Measurements from ENCODE around the gene PLCB1.
"Not testable (repeated sequence)": the region's sequence is repeated elsewhere in the genome, so short reads cannot be mapped to it uniquely, and the experiment has no call there.

PLCB1 gene

DNA sequence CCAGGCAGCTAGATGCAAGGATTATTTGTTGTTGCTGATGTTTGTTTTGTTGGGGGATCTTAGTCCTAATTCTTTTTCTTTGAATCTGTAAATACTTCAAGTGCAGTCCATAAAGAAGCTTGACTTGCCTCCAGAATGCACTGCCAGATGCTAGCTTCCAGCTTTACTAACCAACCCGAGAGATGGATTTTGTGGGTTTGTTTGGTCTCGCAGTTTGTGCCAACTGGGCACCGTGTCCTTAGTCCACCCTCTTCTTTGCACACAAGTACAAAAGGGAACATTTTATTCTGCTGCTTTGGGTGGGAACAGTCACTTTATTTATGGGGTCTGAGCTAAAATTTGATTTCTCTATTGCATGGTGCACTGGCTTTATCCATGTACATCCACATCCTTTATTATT lies 212.0 kb downstream of the PLCB1 start:
- no peak for DNase-seq

DNA sequence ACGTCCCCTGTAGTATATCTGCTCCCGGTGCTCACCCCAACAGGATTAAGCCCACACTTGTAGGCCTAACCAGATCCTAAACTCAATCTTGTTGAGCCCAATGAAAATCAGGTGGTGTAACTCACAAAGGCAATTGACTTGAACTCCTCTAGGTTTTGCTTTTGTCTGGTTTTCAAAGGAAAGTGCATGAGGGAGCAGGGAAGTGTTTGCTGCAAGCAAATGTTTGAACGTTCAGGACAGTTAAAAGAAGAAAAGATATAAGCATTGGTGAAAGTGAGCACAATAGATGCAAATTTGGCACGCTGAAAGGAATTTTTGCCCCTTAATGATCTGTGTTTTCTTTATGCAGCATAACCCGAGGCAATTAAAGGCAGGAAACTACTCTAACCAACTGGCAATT lies 212.6 kb downstream of the PLCB1 start:
- no peak for DNase-seq

DNA sequence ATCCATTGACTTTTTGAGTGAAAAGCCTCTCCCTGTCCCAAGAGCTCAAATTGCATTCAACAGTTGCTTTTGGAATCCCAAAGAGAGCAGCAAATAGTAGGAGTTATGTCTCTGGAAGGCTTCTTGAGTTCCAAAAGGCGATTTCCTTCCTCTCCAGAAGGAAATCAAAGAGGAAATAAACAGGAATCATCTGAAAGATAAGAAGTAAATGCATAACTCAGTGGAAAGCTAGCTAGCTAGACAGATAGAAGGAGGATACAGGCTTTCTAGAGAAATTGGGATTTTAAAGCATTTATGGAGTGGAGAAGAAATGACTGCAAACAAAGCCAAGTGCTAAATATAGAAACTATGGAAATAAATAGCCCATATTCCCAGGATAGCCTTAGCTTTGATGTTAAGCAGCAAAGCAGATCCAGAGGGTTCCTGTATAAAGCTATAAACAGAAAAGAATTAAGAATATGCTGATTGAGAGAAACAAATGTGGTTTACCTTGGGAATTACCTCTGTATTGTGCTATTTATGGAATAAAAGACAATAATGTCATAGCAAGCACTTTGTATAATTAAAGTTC lies 214.7 kb downstream of the PLCB1 start:
- no peak for DNase-seq

DNA sequence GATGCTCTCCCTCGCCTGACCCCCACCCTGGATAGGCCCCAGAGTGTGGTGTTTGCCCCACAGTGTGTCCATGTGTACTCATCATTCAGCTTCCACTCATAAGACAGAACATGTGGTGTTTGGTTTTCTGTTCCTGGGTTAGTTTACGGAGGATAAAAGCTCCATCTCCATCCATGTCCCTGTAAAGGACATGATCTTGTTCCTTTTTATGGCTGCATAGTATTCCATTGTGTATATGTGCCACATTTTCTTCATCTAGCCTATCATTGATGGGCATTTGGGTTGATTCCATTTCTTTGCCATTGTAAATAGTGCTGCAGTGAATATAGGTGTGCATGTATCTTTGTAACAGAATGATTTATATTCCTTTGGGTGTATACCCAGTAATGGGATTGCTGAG lies 218.2 kb downstream of the PLCB1 start:
- DNase-seq, result not testable (repeated sequence)

DNA sequence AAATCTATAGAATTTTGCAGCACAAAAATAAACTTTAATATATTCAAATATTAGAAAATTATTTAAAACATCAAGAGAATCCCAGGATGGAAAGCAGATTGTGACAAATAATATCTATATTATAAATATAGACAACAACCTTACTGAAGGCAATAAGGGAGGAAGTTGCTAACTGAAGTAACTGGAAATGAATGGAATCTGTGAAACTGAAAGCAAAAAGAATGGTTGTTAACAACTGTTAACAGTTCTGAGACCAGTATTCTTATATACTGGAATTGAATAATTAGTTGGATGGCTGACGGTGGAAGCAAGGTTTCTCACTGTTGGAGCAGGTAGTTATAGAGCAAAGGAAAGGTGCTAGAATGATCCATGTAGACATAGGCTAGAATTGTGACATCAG lies 220.4 kb downstream of the PLCB1 start:
- DNase-seq, result no peak

DNA sequence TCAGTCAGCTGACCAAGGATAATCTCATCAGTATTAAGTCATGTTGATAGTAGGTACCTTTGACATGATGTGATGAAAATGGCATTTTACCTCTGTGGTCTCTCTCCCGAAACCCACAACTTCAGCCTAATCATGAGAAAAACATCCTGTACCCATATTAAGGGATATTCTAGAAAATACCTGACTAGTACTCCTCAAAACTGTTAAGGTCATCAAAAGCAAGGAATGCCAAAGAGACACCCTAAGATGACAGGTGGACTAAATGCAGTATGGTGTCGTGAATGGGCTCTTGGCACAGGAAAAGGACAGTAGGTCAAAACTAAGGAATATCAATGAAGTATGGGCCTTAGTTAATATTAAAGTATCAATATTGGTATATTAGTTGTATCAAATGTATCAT lies 221.4 kb downstream of the PLCB1 start:
- no peak for DNase-seq

DNA sequence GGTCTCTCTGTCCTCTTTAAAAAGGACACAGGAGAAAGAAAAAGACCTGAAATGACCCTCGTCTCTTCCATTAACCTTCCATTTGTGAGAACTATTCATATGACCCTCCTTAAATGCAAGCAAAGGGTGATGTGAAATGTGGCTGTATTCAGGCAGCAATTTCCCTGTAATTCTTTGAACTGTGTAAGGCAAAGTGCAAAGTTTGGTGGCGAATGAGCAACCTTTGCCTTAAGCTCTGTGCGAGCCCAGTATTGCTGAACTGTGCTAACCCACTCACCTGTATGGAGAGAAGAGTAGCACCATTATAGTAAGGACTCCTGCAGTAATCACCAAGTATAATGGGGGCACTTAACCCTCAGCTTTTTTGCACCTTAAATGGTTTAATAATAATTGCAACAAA lies 223.4 kb downstream of the PLCB1 start:
- DNase-seq, result no peak

DNA sequence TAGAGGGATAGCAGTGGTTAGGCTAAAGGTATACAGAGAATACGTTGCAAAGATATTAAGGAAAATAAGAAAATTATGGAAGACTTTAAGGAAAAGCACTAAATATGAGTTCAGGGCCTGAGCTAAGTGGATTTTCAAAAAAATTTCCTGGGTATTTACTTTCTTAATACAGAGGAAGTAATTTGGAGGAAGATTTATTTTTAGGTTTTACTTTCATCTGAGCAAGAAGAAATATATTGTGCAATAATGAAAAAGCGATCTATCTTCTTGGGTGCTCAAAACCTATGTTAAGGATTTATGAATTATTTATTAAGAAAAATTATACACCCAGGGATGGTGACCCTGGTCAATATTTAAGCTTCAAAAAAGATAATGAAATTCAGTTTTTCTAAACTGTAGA lies 224.7 kb downstream of the PLCB1 start:
- no peak for DNase-seq

DNA sequence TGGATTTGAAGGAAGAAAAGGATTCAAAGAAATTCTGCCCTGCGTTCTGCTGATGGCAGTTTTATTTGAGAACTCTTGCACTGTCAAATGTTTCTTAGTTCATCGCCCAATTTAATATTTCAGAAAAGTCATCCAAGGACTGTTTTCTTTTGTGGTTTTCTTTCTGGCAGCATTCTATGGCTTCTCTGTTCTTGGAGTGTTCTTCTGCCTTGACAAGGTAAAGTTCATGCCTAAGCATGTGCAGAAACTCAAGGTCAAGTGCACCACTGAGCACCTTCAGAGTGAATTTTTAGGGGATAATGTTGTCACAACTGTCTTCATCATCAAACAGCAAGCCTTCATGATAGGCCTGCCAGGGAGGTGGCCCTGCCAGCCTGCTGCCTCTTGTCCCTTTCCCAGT lies 225.6 kb downstream of the PLCB1 start:
- no peak for DNase-seq

DNA sequence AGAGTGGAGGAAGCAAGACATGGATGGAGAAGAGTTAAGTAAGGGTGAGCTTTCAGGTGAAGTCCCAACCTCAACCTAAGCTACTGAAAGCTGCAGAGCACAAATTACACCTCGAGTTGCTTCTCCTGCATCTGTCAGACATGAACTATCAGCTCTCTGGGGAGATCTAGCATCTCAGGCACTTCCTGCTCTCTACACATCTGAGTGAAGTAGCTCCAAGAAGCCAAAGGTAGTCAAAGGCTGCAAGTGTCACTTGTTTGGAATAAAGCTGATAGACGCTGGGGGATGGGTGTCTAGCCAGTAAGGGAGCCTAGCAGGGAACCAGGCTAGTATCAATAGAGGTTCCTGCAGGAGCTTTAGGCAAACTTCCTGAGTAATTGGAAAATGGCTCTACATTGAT lies 228.0 kb downstream of the PLCB1 start:
- no peak for DNase-seq

DNA sequence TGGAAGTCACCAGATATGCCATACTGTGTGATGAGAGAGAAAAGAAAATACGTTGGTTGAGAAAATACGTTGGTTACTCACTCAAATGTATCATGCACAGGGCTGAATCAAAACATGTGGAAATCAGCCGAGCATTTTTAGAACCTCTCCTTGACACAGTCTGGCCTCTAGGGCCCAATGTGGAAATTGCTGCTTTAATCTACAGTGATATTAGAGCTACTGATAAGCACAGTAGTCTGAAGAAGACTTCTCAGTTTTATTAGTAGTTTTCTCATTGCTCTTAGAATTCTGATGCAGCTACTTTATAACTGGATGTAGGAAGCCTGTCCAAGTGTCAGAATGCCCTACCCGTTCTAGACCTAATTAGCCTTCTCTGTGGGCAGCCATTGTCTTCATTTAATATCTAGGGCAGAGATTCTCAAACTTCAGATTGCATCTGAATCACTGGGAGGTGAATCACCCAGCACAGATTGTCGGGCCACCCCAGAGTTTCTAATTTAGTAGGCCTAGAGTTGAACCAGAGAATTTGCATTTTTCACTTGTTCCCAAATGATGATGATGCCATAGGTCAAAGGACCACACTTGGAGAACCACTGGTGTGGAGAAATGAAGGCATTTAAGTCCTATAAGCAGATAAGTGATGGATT lies 229.1 kb downstream of the PLCB1 start:
- DNase-seq, result no peak

DNA sequence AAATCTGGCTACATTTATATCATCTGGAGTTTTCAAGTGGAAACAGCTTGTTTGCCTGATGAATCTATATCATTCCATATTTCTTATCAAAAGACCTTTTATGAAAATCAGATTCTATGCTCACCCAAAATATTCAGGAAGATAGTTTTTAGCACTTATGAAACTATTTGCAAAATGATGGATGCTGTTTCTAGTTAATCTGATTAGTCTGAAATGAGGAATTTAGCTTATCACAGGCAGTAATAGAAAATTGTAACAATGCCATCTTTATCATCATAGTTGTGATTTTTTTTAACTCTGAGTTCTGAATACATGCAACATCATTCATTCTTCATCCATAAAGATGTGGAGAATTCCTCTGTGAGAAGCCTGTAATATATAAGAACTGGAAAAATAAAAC lies 229.7 kb downstream of the PLCB1 start:
- no peak for DNase-seq

DNA sequence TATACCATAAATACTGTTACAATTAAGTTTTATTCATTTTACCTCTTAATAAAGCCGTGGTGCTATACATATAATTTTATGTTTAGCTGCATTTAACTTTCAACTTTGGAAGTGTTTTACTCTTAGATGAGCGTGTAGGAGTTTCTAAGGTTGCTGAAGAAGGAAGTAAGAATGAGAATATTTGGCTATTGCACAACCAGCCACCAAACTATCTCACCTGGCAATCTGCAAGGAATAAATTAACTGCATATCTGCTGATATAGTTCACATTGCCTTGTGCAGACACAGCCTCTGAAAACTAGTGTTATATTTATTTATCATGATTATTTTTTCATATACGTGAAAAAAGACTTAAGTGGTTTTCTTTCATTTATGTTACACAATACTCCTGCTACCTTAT lies 230.4 kb downstream of the PLCB1 start:
- no peak for DNase-seq

DNA sequence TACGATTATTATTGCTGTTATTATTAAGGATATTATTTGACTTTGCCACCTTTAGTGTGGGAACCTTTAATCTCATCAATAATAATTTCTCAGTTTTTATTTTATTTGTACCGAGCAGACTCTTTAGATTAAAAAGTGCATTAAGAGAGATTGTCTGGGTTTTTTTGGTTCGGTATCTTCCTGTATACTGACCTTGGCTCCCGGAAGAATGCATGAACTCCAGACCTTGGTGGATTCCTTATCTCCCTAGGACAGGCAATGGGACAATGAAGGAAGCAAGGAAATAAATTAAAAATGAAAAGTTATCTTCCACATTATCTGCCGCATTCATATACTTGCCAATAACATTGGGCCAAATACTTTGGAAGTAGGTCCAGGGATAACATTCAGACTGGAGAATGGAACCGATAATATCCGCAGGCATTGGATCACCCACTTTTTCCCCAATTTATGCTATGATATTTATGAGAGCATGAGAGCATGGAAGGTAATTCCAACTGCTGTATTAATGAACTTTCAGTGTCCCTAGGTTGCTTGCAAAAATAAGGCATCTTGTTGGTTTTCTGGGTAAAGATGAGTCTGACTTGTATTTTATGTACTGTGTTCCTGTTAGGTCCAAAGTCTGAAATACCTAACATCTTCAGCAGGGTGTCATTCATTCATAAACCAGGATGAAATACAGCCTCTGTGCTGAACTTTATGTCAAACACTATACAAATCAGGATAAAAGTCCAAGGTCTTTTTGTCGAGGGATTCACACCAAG lies 232.1 kb downstream of the PLCB1 start:
- no peak for DNase-seq

DNA sequence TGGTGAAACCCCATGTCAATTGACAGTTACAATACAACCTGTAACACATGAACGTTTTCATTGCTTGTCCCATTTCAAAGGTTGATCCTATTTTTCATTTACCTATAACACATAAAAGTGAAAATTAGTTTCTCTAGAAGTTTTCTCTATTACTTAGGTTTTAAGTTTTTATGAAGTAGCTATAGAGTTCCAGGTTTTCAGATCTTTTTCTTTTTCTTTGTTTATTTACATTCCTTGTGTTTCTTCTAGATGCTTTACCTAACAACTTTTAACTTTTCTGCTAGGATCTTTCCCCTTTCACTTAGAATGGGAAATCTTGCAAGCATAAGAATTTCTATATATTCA lies 232.6 kb downstream of the PLCB1 start:
- no peak for DNase-seq

DNA sequence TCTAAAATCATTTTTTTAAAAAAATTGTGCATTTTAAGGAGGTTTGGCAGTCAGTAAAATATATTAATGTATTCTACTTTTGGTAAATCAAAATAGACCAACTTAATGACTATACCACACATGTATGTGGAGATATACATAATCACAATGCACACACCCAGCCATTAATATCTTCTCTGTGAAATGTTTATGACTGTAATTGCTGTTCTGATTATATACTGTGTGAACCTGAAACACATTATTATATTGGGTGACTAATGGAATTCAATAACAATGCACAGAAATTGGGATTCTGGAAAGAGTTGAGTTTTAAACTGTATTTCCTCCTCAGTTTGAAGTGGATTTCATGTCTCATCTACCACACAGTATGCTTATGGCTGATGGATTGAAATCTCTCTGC lies 233.6 kb downstream of the PLCB1 start:
- no peak for DNase-seq

DNA sequence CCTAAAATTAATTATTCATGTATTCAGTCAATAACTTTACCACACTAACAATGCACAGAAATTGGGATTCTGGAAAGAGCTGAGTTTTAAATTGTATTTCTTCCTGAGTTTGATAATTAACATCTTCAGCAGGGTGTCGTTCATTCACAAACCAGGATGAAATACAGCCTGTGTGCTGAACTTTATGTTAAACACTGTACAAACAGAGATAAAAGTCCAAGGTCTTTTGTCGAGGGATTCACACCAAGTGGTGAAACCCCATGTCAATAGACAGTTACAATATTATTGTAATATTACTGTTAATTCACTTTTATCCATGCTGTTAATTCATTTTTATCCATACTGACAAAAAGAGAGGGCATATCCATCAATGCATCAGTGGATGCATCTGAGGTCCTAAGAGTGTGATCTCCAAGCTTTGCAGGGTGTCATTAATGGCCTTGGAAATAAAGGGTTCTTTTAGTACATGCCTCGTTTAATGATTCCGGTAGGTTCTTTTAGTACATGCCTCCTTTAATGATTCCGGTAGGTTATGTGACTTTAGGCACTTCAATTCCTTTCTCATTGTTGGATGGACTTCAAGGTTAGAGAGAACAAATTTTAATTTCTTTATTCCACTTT lies 234.3 kb downstream of the PLCB1 start:
- DNase-seq, result no peak

DNA sequence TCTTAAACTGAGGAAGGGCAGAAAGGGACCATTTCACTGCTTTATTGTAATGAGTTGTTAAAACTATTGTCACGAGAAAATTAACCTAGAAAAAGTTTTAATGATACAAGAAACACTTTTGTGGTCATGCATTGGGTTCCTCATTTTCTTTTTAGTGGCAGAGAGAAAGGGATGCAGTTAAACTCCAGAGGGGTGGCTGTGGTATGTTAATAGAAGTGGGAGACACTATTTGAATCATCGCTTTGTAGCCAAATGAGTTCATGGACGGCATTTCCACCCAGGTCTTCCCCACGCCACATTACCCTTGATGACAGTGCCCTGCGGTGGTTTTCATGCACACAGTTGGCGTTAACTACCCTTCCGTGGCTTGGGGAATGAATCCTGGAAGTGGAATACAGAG lies 235.6 kb downstream of the PLCB1 start:
- no peak for DNase-seq

DNA sequence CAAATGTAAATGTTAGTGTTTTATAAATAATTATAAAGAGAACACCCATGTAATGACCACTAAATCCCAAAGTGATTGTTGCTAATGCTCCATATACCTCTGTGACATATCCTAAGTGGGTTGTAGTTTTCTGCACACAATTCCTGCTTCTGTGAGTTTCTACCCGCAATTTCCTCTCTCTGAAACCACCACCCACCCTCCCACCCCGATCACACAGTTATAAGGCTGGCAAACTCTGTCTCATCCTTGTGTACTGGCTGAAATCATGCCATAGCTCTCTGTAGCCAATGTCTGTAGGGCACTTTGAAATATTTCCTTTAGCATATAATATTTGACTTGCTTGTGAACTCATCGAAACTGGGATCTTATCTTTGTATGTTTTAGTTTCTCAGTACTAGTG lies 236.6 kb downstream of the PLCB1 start:
- DNase-seq, result no peak

DNA sequence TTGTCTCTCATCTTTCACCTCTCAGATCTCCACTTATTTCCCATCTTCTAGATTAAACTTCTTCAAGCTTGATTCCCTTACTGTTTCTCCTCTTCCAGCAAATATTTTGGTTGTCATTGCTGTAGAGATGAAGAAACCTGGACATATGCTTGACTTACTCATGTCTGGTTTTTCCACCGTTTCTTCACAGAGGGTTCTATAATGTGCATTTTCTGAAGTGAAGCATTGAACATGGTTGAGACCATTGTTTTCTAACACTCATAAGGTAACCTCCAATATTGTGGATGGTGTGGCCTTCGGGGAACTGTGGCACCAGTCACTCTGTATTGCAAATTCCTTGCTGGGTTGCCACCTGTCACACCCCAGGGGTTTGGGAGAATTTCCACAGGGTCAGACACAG lies 237.2 kb downstream of the PLCB1 start:
- no peak for DNase-seq

DNA sequence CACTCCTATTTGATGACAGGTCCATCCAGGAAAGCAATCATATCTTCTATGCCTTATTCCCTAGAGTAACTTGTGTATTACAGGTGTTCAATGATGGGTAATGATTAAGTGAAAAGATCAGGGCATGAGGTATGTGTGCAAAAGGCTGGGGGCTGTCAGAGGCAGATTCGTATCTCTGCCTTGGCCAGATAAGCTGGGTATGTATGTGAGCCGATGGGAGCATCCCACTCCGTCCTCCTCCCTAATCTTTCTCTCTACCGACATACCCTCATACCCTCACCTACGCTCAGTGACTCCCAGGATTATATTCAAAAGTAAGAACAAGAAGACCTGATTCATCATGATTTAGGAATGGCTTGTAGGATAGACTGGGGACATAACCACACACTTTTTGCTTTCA lies 238.7 kb downstream of the PLCB1 start:
- DNase-seq, result no peak

DNA sequence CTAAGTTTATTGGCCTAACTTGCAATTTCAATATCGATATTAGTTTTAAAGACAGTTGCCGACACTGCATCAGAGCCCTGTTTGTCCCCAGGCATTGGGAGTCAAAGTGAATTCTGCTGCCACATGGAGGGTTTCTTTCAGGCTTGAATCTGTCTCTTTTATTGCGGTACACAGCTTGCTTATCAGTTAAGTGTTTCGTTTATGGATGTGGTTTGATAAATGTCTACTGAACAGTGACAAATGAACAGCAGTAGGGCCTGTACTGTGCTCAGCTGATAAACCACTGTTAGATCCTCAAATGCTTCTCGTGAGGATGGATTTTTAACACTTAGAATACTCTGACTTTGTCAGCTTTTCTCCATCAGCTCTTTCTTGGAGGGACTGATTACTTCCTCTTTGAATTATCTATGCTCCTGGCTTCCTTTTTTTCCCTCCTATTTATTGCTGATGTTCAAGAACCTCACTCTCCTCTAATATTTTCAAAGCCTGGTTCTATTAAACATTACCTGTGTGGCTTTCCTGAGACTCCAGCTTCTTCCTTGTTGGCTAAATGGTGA lies 240.8 kb downstream of the PLCB1 start:
- DNase-seq, result no peak

DNA sequence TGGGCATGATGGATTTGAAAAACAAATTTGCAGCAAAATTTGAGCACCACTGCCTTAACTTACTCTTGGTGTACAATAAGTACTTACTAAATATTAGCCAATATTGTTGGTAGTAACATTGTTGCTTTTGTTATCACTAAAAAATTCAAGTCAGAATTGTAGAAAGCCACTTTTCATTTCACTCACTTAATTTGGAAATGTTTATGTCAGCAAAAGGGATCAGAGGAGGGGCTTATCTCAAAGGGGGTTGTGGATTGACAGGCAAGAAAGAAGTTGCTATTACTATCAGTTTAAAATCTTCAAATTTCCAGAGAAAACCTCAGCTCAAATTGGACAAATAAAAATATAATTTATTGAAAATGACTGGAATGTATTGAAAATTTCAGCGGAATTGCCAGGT lies 241.5 kb downstream of the PLCB1 start:
- DNase-seq, result no peak

DNA sequence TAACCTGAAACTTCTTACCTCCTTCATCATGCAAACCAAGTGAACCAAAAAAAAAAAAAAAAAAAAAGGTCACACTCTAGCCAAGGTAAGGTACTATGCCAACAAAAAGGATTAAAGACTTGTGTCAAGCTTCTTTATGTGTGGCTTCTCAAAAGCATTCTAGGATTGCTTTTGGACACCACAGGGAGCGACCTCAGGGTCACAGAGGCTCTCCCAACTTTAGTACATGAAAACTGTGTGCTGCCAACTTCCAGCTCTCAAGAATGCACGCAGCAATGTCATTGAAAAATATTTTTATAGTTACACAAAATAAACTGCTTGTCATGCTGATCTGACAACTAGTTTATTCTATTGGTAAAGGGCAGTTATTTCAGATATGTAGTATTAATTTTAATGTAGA lies 243.8 kb downstream of the PLCB1 start:
- DNase-seq, result no peak
